RWPE1 (cell line): ENCODE data around the gene CD81.
A peak's percentile ranks its signal among the peaks of the same experiment; 100 is the strongest.

Experiments
- CTCF ChIA-PET: fragments of 350-600 bp; sonication (Branson Sonifier 250); formaldehyde crosslinking; extraction: SDS; loops from one replicate; lab custom pipeline; 2021; lab: Yijun Ruan, JAX
- POLR2A ChIA-PET: fragments of 400-600 bp; formaldehyde crosslinking; extraction: SDS; loops from one replicate; lab custom pipeline; 2020; ENCODE audit warnings: antibody characterized with exemption; ENCODE audit not compliant: low non-redundant PET; lab: Yijun Ruan, JAX
- DNase-seq: peaks from one replicate; pipeline ENCODE4 v3.0.0; 2012; ENCODE audit warnings: low spot score
- H3K27ac ChIP-seq: fragments of 450-650 bp; 2 replicates; pipeline ENCODE4 v1.5.1; 2017
- CTCF ChIP-seq: fragments of 450-650 bp; conservative IDR thresholded peaks from 2 replicates; pipeline ENCODE4 v1.5.1; 2017; ENCODE audit warnings: low read depth, mild to moderate bottlenecking

The CD81 gene

GRCh38 chr11:2380807-2381350 lies 3.8 kb downstream of the CD81 start:
- TF ChIP-seq CTCF = no peak
- DNase-seq = no peak
- ChIA-PET CTCF (interaction anchor here (0.6 to 1.2 kb wide), 2 partner anchors 39 to 76 kb away, joined by 3 to 4 read pairs; no protein-coding TSS in a partner anchor), POLR2A (no interaction called here)
- H3K27ac ChIP-seq = peak overlapping the region; percentile 99

GRCh38 chr11:2381494-2382128 lies 4.5 kb downstream of the CD81 start:
- POLR2A ChIA-PET = no interaction called here
- CTCF ChIA-PET = interaction anchor here (0.6 to 1.2 kb wide), 4 partner anchors 38 to 76 kb away, joined by 3 to 4 read pairs (median 3); no protein-coding TSS in a partner anchor
- H3K27ac ChIP-seq = peak overlapping the region; percentile 99
- no peak for TF ChIP-seq CTCF
- no peak for DNase-seq

GRCh38 chr11:2382129-2382517 lies 5.0 kb downstream of the CD81 start:
- CTCF ChIA-PET = interaction anchor here (0.6 to 1.0 kb wide), 2 partner anchors 37 to 39 kb away, joined by 3 read pairs; no protein-coding TSS in a partner anchor
- DNase-seq = no peak
- no peak for TF ChIP-seq CTCF
- H3K27ac ChIP-seq = peak overlapping the region; percentile 99
- POLR2A ChIA-PET = no interaction called here

- CTCF ChIA-PET = interaction anchor here (0.6 to 1.3 kb wide), 3 partner anchors 37 to 60 kb away, joined by 3 to 5 read pairs (median 5); no protein-coding TSS in a partner anchor
- TF ChIP-seq CTCF = 0 out of 2 replicates have a peak, but pooled peaks have one; percentile 3
- DNase-seq = no peak
- peak overlapping the region; percentile 99 for H3K27ac ChIP-seq
- POLR2A ChIA-PET = interaction anchor here (0.7 kb wide), 1 partner anchor 17 kb away, joined by 6 read pairs; the partner anchor contains the start of gene TSSC4
Measured at GRCh38 chr11:2382936-2383851, 6.1 kb downstream of the CD81 start.

GRCh38 chr11:2383852-2384804 lies 7.0 kb downstream of the CD81 start:
- ChIA-PET POLR2A (interaction anchor here (0.7 kb wide), 1 partner anchor 16 kb away, joined by 6 read pairs; the partner anchor contains the start of gene TSSC4), CTCF (interaction anchor here (0.6 to 1.3 kb wide), 2 partner anchors 36 to 206 kb away, joined by 3 to 5 read pairs; no protein-coding TSS in a partner anchor)
- DNase-seq = peak; percentile 55
- no peak for TF ChIP-seq CTCF
- peak overlapping the region; percentile 99 for H3K27ac ChIP-seq
